Muscle layer of colon (tissue), 2 donors: ENCODE results near the gene ATP8A2.
"Not testable (repeated sequence)": the region's sequence is repeated elsewhere in the genome, so short reads cannot be mapped to it uniquely, and the experiment has no call there.

ENCODE experiments used
- H3K27ac ChIP-seq: one replicate; pipeline ENCODE4 v1.7.0; 2013; ENCODE audit warnings: low read depth, mild to moderate bottlenecking, low read length, moderate library complexity
- H3K27me3 ChIP-seq, 2 donors: one replicate each; pipeline ENCODE4 v1.7.0; 2013; ENCODE audit warnings: low read length in 2 of 2, mild to moderate bottlenecking in 2 of 2; ENCODE audit not compliant: insufficient read depth in 2 of 2, control insufficient read depth in 1 of 2
- H3K36me3 ChIP-seq: one replicate; pipeline ENCODE4 v1.7.0; 2013; ENCODE audit warnings: mild to moderate bottlenecking, low read length; ENCODE audit not compliant: insufficient read depth
- H3K4me1 ChIP-seq: one replicate; pipeline ENCODE4 v1.7.0; 2013; ENCODE audit warnings: mild to moderate bottlenecking, low read length; ENCODE audit not compliant: insufficient read depth
- H3K4me3 ChIP-seq, 2 donors: one replicate each; pipeline ENCODE4 v1.7.0; 2013; ENCODE audit warnings: low read length in 2 of 2, low read depth in 1 of 2, mild to moderate bottlenecking in 1 of 2, moderate library complexity in 1 of 2
- H3K9ac ChIP-seq: one replicate; pipeline ENCODE4 v1.7.0; 2013; ENCODE audit warnings: low read length
- H3K9me3 ChIP-seq: one replicate; pipeline ENCODE4 v1.7.0; 2013; ENCODE audit warnings: mild to moderate bottlenecking, low read length
- donor health status: abdominal sarcoma.
- donor health status: Adenocarcinoma of cecum.

The ATP8A2 gene

DNA sequence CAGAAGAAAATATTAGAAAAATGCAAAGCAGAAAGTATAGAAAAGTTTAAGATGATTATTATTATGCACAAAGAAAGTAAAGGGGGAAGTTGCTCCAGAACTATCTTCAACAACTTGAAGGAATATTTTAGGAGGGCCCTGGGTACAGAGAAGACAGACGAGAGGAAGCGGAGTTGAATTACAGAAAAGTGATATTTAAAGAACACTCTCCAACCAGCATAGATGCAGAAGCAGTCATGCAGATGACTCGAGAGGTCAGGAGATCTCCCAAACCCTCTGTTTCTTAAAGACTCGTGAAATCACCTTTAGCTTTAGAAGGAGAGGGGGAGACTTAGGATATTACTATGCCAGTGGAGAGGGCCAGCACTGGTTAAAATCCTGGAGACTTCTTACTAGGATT lies 688.6 kb downstream of the ATP8A2 start:
- no peaks in the 10 kb centered on the region for H3K27me3 ChIP-seq
- H3K9ac ChIP-seq = no peak overlapping the region
- no peak overlapping the region for H3K27ac ChIP-seq
- H3K9me3 ChIP-seq = no peaks in the 10 kb centered on the region
- H3K4me1 ChIP-seq = no peaks in the 10 kb centered on the region
- no peaks in the 10 kb centered on the region for H3K36me3 ChIP-seq
- H3K4me3 ChIP-seq = no peak overlapping the region

DNA sequence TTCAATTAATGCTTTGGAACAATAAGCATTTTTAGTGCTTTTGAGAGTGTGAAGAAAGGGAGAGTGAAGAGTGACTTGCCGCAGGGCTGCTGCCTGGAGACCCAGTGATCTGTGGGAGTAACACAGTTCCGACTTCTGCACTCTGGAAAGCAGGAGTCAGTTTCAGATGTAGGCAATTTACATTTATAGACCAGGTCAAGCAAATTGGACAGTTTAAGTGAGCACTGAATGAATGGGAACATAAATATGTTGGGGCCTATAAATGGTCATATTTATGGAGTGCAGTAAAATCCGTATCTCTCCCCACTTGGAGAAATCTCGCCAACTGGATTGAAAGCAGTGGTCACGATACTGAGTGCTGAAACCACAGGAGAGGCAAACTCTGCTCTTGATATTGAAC lies 689.5 kb downstream of the ATP8A2 start:
- H3K4me1 ChIP-seq = no peaks in the 10 kb centered on the region
- H3K27me3 ChIP-seq = no peaks in the 10 kb centered on the region
- H3K9ac ChIP-seq = no peak overlapping the region
- H3K27ac ChIP-seq = no peak overlapping the region
- no peak overlapping the region for H3K4me3 ChIP-seq
- H3K9me3 ChIP-seq = no peaks in the 10 kb centered on the region
- no peaks in the 10 kb centered on the region for H3K36me3 ChIP-seq

DNA sequence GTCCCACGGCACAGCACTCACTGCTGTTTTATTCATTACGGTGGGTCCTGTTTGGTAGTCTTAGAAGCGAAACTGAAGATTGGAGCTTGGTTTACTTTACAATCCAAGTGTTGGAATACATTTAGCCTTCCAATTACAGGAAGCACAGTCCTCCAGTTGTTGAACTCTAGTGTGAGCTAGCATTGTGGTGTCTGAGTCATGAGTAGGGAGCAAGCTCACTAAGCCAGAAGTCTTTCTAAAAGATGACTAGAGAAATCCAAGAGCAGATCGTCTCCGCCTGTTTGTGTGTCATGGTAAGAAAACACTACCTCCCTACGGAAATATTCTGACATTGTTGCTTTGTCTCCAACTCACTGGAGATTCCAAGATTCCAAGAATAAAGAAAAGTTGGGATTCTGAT lies 690.2 kb downstream of the ATP8A2 start:
- H3K36me3 ChIP-seq = no peaks in the 10 kb centered on the region
- no peak overlapping the region for H3K4me3 ChIP-seq
- no peaks in the 10 kb centered on the region for H3K27me3 ChIP-seq
- no peak overlapping the region for H3K27ac ChIP-seq
- H3K9ac ChIP-seq = no peak overlapping the region
- H3K9me3 ChIP-seq = no peaks in the 10 kb centered on the region
- no peaks in the 10 kb centered on the region for H3K4me1 ChIP-seq

DNA sequence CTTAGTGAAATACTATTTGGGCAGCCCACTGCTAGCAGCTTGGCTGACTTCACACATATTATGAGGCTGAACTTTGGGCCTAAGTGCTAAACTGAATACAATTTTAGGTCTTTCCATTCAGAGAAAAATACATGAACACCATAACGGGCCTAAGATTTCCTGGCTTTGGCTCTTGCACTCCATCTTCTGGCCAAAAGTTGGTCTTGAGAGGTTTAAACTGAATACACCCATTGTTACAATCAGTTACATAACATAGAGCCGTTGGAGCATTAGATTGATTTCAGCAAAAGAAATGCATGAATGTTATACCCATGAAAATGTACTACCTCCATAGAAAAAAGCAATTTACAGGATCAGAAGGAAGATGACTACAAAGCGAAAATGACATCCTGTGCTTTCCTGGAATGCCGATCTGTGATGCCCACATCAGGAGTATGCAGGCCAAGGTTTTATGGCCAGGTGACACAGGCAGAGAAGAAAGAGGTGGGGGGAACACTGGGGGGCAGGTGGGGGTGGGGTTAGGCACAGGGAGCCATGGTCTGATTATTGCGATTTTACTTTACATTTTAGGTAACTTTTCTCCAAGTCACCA lies 691.2 kb downstream of the ATP8A2 start:
- Histone ChIP-seq H3K9ac (no peak overlapping the region), H3K27me3 (no peaks in the 10 kb centered on the region), H3K36me3 (no peaks in the 10 kb centered on the region), H3K4me1 (no peaks in the 10 kb centered on the region), H3K4me3 (no peak overlapping the region), H3K27ac (no peak overlapping the region), H3K9me3 (no peaks in the 10 kb centered on the region)

DNA sequence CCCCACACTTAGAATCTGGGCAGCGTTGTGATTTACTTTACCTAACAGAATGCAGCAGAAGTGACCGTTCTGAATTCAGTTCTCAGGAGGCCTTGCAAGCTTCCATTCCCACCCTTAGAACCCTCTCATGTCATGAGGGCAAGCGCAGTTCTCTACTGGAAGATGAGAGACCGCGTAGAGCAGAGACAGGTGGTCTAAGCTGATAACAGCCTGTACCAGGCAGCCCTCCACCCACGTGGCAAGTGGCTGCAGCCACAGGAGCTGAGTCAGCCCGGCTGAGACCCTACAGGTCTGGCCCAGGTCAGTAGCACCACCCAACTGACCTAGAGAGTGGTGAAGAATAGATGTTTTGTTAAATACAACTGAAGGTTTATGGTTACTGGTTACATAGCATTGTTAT lies 694.7 kb downstream of the ATP8A2 start:
- H3K27ac ChIP-seq, H3K9me3 ChIP-seq, H3K4me3 ChIP-seq, H3K4me1 ChIP-seq, H3K9ac ChIP-seq, H3K36me3 ChIP-seq, H3K27me3 ChIP-seq: not testable (repeated sequence)

DNA sequence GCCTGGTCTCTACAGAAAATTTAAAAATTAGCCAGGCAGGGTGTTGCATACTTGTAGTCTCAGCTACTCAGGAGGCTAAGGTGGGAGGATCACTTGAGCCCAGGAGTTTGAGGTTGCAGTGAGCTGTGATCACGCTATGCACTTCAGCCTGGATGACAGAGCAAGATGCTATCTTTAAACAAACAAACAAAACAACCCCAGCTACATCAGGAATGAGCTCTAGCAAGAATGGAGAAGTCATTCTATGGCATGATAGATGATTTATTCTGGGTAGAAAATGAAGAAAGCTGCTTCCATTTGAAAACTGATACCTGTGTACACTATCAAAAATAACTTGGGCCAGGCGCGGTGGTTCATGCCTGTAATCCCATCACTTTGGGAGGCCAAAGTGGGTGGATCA lies 695.8 kb downstream of the ATP8A2 start:
- H3K4me3 ChIP-seq = no peak overlapping the region

DNA sequence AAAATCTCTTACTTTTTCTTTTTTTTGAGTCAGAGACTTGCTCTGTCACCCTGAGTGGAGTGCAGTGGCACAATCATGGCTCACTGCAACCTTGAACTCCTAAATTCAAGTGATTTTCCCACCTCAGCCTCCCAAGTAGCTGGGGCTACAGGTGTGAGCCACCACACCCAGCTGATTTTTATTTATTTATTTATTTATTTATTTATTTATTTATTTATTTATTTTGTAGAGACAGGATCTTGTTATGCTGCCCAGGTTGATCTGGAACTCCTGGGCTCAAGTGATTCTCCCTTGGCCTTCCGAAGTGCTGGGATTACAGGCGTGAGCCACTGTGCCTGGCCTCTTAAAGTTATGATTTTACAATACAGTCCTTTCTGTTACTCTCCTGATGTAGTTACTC lies 696.6 kb downstream of the ATP8A2 start:
- H3K4me3 ChIP-seq, H3K4me1 ChIP-seq, H3K9me3 ChIP-seq, H3K27me3 ChIP-seq, H3K36me3 ChIP-seq, H3K27ac ChIP-seq, H3K9ac ChIP-seq: not testable (repeated sequence)

More for the DNA sequence above, 695.8 kb downstream of the ATP8A2 start:
- Histone ChIP-seq H3K27ac (no peak overlapping the region), H3K36me3 (no peaks in the 10 kb centered on the region), H3K9ac (no peak overlapping the region), H3K9me3 (no peaks in the 10 kb centered on the region), H3K27me3 (no peaks in the 10 kb centered on the region), H3K4me1 (no peaks in the 10 kb centered on the region)

DNA sequence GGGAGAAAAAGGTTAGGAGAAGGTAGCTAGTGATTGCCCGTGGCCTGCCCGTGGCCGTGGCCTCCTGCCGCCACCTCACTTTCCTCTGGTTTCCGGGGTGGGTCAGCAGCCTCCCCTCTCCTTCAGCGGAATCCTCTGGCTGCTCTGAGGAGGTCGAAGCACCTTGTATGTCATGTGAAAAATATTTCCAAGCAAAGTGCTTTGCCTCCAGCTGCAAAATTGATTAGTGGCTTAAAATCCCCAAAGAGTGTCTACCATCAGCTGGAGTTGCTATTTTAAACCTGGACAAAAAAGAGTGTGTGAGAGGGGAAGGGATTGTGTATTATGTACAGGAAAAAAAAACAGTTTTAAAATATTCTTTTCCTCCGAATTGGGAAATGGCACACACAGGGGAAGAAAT lies 697.9 kb downstream of the ATP8A2 start:
- H3K4me3 ChIP-seq, H3K27ac ChIP-seq, H3K9me3 ChIP-seq, H3K27me3 ChIP-seq, H3K36me3 ChIP-seq, H3K4me1 ChIP-seq, H3K9ac ChIP-seq: not testable (repeated sequence)

DNA sequence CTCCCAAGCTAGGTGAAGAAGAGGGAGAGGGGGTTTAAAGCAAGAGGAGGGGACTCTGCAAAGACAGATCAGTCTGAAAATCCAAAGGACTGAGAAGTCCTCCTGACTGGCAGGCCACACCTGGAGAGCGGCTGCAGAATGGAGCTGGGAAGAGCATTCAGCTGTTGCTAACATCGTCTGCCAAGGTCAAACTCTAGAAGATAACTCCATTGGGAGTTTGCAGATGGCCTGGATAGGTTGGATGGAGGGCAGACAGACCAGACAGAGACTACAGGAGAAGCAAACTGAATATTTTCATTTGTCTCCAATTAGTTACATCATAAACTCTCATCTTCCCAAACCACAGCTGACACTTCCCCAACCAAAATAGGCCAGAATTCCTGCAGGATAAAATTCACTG lies 699.9 kb downstream of the ATP8A2 start:
- no peak overlapping the region for H3K4me3 ChIP-seq
- H3K9me3 ChIP-seq = no peaks in the 10 kb centered on the region
- no peaks in the 10 kb centered on the region for H3K4me1 ChIP-seq
- no peak overlapping the region for H3K9ac ChIP-seq
- H3K27ac ChIP-seq = no peak overlapping the region
- no peaks in the 10 kb centered on the region for H3K36me3 ChIP-seq
- H3K27me3 ChIP-seq = no peaks in the 10 kb centered on the region

DNA sequence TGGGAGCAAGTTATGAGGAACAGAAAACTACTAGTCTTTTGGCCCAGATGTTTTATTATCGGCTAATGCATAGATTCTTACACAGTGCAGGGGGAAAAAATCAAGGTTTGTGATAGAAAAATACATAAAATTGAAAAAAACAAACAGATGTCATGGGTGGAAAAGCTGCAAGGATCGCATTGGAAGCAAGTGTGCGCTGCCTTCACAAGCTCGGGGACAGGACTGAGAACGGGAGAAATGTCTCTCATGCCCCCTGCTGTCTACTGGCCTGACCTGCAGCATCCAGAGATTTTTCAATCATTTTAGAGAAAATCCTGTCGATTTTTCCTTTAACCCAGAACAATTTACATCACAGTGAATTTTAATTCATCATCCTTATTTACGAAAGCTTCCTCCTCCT lies 700.6 kb downstream of the ATP8A2 start:
- H3K9ac ChIP-seq = not testable (repeated sequence)

DNA sequence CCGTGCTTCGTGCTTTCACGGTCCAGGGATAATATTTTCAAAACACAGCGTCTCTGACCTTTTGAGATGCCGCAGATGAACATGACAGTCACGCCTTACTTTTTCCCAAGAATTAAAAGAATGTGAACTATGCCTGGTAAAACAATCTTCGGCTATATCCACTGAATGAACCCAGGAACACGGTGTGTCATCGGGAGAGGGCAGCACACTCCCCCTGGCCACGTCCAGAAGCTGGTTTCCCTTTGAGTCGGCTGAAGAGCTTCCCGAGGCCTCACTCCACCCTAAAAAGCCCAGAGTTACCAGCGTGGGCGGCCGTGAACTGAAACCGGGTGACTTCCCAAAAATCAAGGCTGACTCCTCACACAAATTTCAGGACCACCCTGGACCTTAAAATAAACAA lies 702.9 kb downstream of the ATP8A2 start:
- no peaks in the 10 kb centered on the region for H3K27me3 ChIP-seq
- no peak overlapping the region for H3K27ac ChIP-seq
- H3K36me3 ChIP-seq = no peaks in the 10 kb centered on the region
- no peaks in the 10 kb centered on the region for H3K9me3 ChIP-seq
- H3K4me3 ChIP-seq = no peak overlapping the region
- H3K4me1 ChIP-seq = no peaks in the 10 kb centered on the region
- no peak overlapping the region for H3K9ac ChIP-seq

More for the DNA sequence above, 700.6 kb downstream of the ATP8A2 start:
- H3K27me3 ChIP-seq, H3K4me3 ChIP-seq, H3K9me3 ChIP-seq, H3K27ac ChIP-seq, H3K36me3 ChIP-seq, H3K4me1 ChIP-seq: not testable (repeated sequence)
